DOHH2 (cell line): ENCODE results near the gene GRHL3.

ENCODE experiments used
- EZH2phosphoT487 ChIP-seq: fragments of 200-600 bp; sonication (generic); IDR thresholded peaks from 2 replicates; pipeline ENCODE4 v1.6.1; 2017; ENCODE audit warnings: borderline replicate concordance, mild to moderate bottlenecking, antibody characterized with exemption, low read length, moderate library complexity, mixed read lengths
- TF ChIP-seq, protein P1 (sequence below): fragments of 200-600 bp; sonication (generic); IDR thresholded peaks from one replicate; pipeline ENCODE4 v1.5.1; 2014; ENCODE audit warnings: antibody characterized with exemption, mild to moderate bottlenecking, low read depth, low read length; ENCODE audit not compliant: poor library complexity, severe bottlenecking

- TF ChIP-seq, protein P1, sequence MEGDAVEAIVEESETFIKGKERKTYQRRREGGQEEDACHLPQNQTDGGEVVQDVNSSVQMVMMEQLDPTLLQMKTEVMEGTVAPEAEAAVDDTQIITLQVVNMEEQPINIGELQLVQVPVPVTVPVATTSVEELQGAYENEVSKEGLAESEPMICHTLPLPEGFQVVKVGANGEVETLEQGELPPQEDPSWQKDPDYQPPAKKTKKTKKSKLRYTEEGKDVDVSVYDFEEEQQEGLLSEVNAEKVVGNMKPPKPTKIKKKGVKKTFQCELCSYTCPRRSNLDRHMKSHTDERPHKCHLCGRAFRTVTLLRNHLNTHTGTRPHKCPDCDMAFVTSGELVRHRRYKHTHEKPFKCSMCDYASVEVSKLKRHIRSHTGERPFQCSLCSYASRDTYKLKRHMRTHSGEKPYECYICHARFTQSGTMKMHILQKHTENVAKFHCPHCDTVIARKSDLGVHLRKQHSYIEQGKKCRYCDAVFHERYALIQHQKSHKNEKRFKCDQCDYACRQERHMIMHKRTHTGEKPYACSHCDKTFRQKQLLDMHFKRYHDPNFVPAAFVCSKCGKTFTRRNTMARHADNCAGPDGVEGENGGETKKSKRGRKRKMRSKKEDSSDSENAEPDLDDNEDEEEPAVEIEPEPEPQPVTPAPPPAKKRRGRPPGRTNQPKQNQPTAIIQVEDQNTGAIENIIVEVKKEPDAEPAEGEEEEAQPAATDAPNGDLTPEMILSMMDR = no peak
- TF ChIP-seq EZH2phosphoT487 = no peak
Measured at GRCh38 chr1:24336075-24336474, 16.9 kb downstream of the GRHL3 start.
